Naive thymus-derived CD8-positive, alpha-beta T cell (primary cell): ENCODE data around the gene USP28. TPM values are rescaled to one million over a fixed set of nuclear protein-coding genes. Genes with fewer than 3 reads are reported as not detected.
"Not testable (repeated sequence)": the region's sequence is repeated elsewhere in the genome, so short reads cannot be mapped to it uniquely, and the experiment has no call there.

Source experiments
- ATAC-seq, 2 donors: fragments of 150-1000 bp; cut with Tn5 transposase in 1 of 2; sonication (Bioruptor Pico), chemical (Tn5 transposase) in 1 of 2; 1 replicate in 1 of 2; 2 replicates in 1 of 2; pipeline ENCODE4 v1.10.0; 2021; ENCODE audit warnings: mild to moderate bottlenecking in 2 of 2, moderate library complexity in 2 of 2
- POLR2A ChIA-PET: fragments of 350-600 bp; sonication (Branson Sonifier 250); formaldehyde crosslinking; loops from one replicate; lab custom pipeline; 2021; ENCODE audit warnings: antibody characterized with exemption; lab: Charles Lee
- DNase-seq, 10 donors: peaks; one replicate each; pipeline versions ENCODE4 v3.0.0 to v3.0.0-alpha.2; 2020 to 2022
- H3K27ac Mint-ChIP-seq, 10 donors: one replicate each; pipeline ENCODE4 v1.8.0; 2020 to 2022; ENCODE audit warnings: mild to moderate bottlenecking in 10 of 10, mixed read lengths in 10 of 10, moderate library complexity in 4 of 10, inconsistent platforms in 1 of 10
- H3K27me3 Mint-ChIP-seq, 5 donors: one replicate each; pipeline ENCODE4 v1.8.0; 2021 to 2022; ENCODE audit warnings: mixed read lengths in 5 of 5
- H3K36me3 Mint-ChIP-seq, 3 donors: one replicate each; pipeline ENCODE4 v1.8.0; 2020 to 2022; ENCODE audit warnings: mixed read lengths in 3 of 3, mild to moderate bottlenecking in 2 of 3, inconsistent platforms in 1 of 3
- H3K4me1 Mint-ChIP-seq, 4 donors: one replicate each; pipeline ENCODE4 v1.8.0; 2021 to 2022; ENCODE audit warnings: mixed read lengths in 4 of 4
- H3K4me3 Mint-ChIP-seq, 10 donors: one replicate each; pipeline ENCODE4 v1.8.0; 2020 to 2022; ENCODE audit warnings: mild to moderate bottlenecking in 10 of 10, mixed read lengths in 10 of 10, moderate library complexity in 6 of 10, inconsistent platforms in 1 of 10
- H3K9me3 Mint-ChIP-seq, 9 donors: one replicate each; pipeline ENCODE4 v1.8.0; 2020 to 2022; ENCODE audit warnings: mixed read lengths in 9 of 9, mild to moderate bottlenecking in 3 of 9, inconsistent platforms in 1 of 9, moderate library complexity in 1 of 9
- polyA plus RNA-seq, 3 donors: library from polyadenylated mRNA; unstranded; fragments of 300-500 nt; fragmentation: Illumina TruSeq; gene quantifications; one replicate each; pipeline ENCODE4 v1.2.3, GENCODE V29; 2021
- total RNA-seq, 8 experiments: library from RNA in 2 of 8; stranded (reverse) in 2 of 8; gene quantifications; one replicate each; pipeline ENCODE4 v1.2.3 and lab custom pipeline; 2021 to 2026

USP28 gene
- total and polyA plus RNA-seq, 5 experiments from 2014 or later: 13.7 to 69.1 (median 22.0) TPM

GRCh38 chr11:113896156-113896879 lies 20.9 kb upstream of the USP28 start:
- H3K4me1 Mint-ChIP-seq: peaks cover 0 to 6% (median 3%) of the 10 kb centered on the region in 4 donors
- ATAC-seq (peak; percentile 44 to 62), DNase-seq (peak in 7 of 10 donors; percentile 10 to 48 (median 31))
- peaks cover 0 to 4% (median 0%) of the 10 kb centered on the region in 5 donors for H3K27me3 Mint-ChIP-seq
- POLR2A ChIA-PET: interaction anchor here (0.6 to 2.0 kb wide), 3 partner anchors 34 to 366 kb away, joined by 3 to 7 read pairs (median 3); no protein-coding TSS in a partner anchor
- no peak overlapping the region for H3K4me3 Mint-ChIP-seq
- H3K9me3 Mint-ChIP-seq: no peaks in the 10 kb centered on the region
- H3K27ac Mint-ChIP-seq: peak overlapping the region in 1 of 10 donors; percentile 2
- H3K36me3 Mint-ChIP-seq: no peaks in the 10 kb centered on the region

DNA sequence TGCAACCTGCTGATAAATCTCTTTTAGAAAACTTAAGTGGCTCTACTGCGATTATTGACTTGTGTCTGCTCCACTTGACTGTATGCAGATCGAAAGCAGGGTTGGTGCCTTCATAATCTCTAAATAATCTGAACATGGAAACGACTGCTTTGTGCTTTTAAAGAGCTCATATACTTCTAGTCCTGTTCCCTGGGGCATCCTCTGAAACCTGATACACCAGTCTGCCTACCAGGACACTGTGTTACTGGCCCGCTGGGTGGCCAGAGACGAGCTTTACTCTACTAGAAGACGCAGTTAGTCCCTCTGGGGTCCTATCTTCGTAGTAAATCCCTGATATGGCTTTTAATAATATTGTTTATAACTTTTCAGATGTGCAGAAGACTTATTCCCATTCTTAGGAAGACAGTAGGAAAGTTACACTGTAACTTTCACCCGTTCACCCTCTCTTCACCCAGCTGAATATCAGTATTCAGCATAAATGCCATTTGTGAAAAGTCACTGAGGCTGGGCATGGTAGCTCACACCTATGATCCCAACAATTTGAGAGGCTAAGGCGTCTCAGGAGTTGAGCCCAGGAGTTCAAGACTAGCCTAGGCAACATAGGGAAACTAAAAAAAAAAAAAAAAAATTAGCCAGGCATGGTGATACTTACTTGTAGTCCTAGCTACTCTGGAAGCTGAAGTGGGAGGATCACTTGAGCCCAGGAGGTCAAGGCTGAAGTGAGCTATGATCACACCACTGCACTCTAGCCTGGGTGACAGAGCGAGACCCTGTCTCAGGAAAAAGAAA lies 20.2 kb upstream of the USP28 start:
- H3K36me3 Mint-ChIP-seq: no peaks in the 10 kb centered on the region
- H3K4me3 Mint-ChIP-seq: no peak overlapping the region
- no peaks in the 10 kb centered on the region for H3K9me3 Mint-ChIP-seq
- ATAC-seq (no peak), DNase-seq (no peak)
- POLR2A ChIA-PET: interaction anchor here (0.6 to 2.0 kb wide), 2 partner anchors 34 to 365 kb away, joined by 3 to 7 read pairs; no protein-coding TSS in a partner anchor
- H3K27ac Mint-ChIP-seq: no peak overlapping the region
- peaks cover 0 to 2% (median 0%) of the 10 kb centered on the region in 5 donors for H3K27me3 Mint-ChIP-seq
- H3K4me1 Mint-ChIP-seq: peaks cover 0 to 6% (median 3%) of the 10 kb centered on the region in 4 donors

- Mint-ChIP-seq H3K4me3 (no peak overlapping the region), H3K9me3 (no peaks in the 10 kb centered on the region), H3K36me3 (no peaks in the 10 kb centered on the region), H3K27me3 (peaks cover 0 to 2% (median 0%) of the 10 kb centered on the region in 5 donors), H3K27ac (peak overlapping the region in 1 of 10 donors; percentile 69), H3K4me1 (peaks cover 0 to 6% (median 3%) of the 10 kb centered on the region in 4 donors)
- POLR2A ChIA-PET: no interaction called here
- DNase-seq: no peak
- ATAC-seq: no peak
Measured at GRCh38 chr11:113894421-113894996, 19.1 kb upstream of the USP28 start.

DNA sequence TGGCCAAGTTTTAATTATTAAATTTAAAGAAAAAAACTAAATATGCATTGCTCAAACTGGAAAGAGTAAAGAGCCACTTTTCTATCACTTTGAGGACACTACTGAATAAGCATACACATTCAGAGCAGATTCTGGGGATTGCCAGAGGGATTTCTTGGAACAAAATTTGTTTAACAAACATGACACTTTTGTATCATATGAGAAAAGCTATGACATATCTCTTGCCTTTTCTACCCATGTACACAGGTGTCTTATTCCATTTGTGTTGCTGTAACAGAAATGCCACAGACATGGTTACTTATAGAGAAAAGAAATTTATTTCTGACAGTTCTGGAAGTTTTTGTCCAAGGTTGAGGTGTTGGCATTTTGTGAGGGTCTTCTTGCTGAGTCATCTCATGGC lies 13.5 kb upstream of the USP28 start:
- POLR2A ChIA-PET: interaction anchor here (0.7 kb wide), 2 partner anchors 304 to 548 kb away, joined by 4 to 5 read pairs; no protein-coding TSS in a partner anchor
- H3K9me3 Mint-ChIP-seq: no peaks in the 10 kb centered on the region
- H3K36me3 Mint-ChIP-seq: no peaks in the 10 kb centered on the region
- ATAC-seq (no peak), DNase-seq (no peak)
- H3K27ac Mint-ChIP-seq: no peak overlapping the region
- H3K4me1 Mint-ChIP-seq: no peaks in the 10 kb centered on the region
- no peaks in the 10 kb centered on the region for H3K27me3 Mint-ChIP-seq
- no peak overlapping the region for H3K4me3 Mint-ChIP-seq

DNA sequence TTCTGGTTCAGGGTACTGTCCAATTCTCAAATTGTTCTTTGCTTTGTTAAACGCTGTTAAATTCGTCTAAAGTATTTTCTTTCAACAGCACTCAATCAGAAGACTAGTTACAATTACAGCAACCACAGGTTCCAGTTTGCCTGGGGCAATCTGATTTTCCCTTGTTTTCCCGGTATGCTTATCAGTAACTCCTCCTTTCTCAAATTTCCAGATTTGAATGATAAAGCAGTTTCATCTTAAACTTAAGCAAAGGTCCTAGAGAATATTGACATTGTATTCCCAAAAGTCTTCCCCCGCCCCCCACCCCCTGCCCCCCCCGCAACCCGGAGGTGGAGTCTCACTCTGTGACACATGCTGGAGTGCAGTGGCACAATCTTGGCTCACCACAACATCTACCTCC lies 10.5 kb upstream of the USP28 start:
- POLR2A ChIA-PET: interaction anchor here (1.3 kb wide), 1 partner anchor 10 kb away, joined by 3 read pairs; the partner anchor contains the start of gene USP28
- Mint-ChIP-seq H3K27me3 (no peaks in the 10 kb centered on the region), H3K27ac (no peak overlapping the region), H3K9me3 (no peaks in the 10 kb centered on the region), H3K4me3 (no peak overlapping the region), H3K4me1 (no peaks in the 10 kb centered on the region), H3K36me3 (no peaks in the 10 kb centered on the region)
- ATAC-seq (no peak), DNase-seq (no peak)

GRCh38 chr11:113884361-113884836 lies 9.0 kb upstream of the USP28 start:
- POLR2A ChIA-PET: no interaction called here
- H3K4me1 Mint-ChIP-seq: no peaks in the 10 kb centered on the region

DNA sequence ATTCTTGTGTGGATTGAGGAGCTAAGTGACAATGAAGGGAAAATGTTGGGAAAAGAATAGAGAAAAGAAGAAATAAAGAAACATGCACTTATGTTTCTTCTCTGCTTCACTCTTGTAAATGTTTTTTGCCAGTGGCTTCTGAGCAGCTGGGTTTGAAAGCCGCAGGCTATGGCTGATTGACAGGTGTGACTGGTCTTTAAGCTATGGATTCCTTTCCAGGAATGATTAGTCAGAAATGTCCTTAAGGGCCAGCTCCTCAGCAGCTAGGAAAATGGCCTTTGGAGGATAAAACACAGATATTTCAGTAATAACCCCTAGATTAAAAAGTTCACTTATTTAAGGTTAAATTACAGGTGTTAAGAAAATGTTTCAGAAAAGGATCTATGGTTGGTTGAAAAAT lies 6.5 kb upstream of the USP28 start:
- ATAC-seq (no peak), DNase-seq (no peak)
- Mint-ChIP-seq H3K27ac (no peak overlapping the region), H3K4me3 (no peak overlapping the region), H3K27me3 (no peaks in the 10 kb centered on the region), H3K9me3 (peaks cover 0 to 3% (median 0%) of the 10 kb centered on the region in 9 donors), H3K36me3 (peaks cover 0 to 4% (median 0%) of the 10 kb centered on the region in 3 donors), H3K4me1 (peaks cover 2 to 9% (median 8%) of the 10 kb centered on the region in 4 donors)
- POLR2A ChIA-PET: no interaction called here

More at GRCh38 chr11:113884361-113884836, 9.0 kb upstream of the USP28 start:
- Mint-ChIP-seq H3K27me3 (no peaks in the 10 kb centered on the region), H3K4me3 (no peak overlapping the region), H3K27ac (no peak overlapping the region), H3K9me3 (peaks cover 0 to 2% (median 0%) of the 10 kb centered on the region in 9 donors), H3K36me3 (peaks cover 0 to 4% (median 0%) of the 10 kb centered on the region in 3 donors)
- ATAC-seq (no peak), DNase-seq (no peak)

- Mint-ChIP-seq H3K4me1 (peaks cover 4 to 18% (median 11%) of the 10 kb centered on the region in 4 donors), H3K27me3 (no peaks in the 10 kb centered on the region), H3K9me3 (peaks cover 0 to 3% (median 0%) of the 10 kb centered on the region in 9 donors), H3K4me3 (no peak overlapping the region), H3K27ac (no peak overlapping the region), H3K36me3 (peaks cover 0 to 4% (median 0%) of the 10 kb centered on the region in 3 donors)
- ATAC-seq (no peak), DNase-seq (no peak)
- POLR2A ChIA-PET: no interaction called here
Measured at GRCh38 chr11:113880971-113881370, 5.6 kb upstream of the USP28 start.

DNA sequence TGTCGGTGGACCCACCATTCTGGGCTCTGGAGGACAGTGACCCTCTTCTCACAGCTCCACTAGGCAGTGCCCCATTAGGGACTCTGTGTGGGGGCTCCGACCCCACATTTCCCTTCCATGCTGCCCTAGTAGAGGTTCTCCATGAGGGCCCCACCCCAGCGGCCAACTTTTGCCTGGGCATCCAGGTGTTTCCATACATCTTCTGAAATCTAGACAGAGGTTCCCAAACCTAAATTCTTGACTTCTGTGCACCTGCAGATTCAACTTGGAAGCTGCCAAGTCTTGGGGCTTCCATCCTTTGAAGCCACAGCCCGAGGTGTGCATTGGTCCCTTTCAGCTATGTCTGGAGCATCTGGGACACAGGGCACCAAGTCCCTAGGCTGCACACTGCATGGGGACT lies 4.1 kb upstream of the USP28 start:
- ATAC-seq, POLR2A ChIA-PET, H3K4me3 Mint-ChIP-seq, DNase-seq, H3K9me3 Mint-ChIP-seq, H3K36me3 Mint-ChIP-seq, H3K27me3 Mint-ChIP-seq: not testable (repeated sequence)
- Mint-ChIP-seq H3K4me1 (peaks cover 8 to 24% (median 16%) of the 10 kb centered on the region in 4 donors), H3K27ac (peak overlapping the region in 1 of 10 donors; percentile 26)

DNA sequence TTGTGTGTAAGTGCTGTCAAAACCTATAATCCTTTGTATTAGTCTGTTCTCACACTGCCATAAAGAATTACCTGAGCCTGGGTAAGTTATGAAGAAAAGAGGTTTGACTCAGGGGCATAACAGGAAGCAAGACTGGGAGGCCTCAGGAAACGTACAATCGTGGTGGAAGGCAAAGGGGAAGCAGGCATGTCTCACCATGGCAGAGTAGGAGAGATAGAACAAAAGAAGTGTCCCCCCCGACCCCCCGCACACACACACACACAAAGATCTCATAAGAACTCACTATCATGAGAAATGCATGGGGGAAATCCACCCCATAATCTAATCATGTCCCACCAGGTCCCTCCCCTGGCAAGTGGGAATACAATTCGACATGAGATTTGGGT lies 2.3 kb upstream of the USP28 start:
- peaks cover 0 to 3% (median 0%) of the 10 kb centered on the region in 9 donors for H3K9me3 Mint-ChIP-seq
- ATAC-seq (no peak), DNase-seq (no peak)
- POLR2A ChIA-PET: no interaction called here
- H3K4me3 Mint-ChIP-seq: peak overlapping the region in 1 of 10 donors; percentile 98
- H3K36me3 Mint-ChIP-seq: peaks cover 0 to 4% (median 0%) of the 10 kb centered on the region in 3 donors
- H3K27me3 Mint-ChIP-seq: no peaks in the 10 kb centered on the region
- peak overlapping the region in 9 of 10 donors; percentile 9 to 98 (median 64) for H3K27ac Mint-ChIP-seq
- peaks cover 16 to 41% (median 30%) of the 10 kb centered on the region in 4 donors for H3K4me1 Mint-ChIP-seq

DNA sequence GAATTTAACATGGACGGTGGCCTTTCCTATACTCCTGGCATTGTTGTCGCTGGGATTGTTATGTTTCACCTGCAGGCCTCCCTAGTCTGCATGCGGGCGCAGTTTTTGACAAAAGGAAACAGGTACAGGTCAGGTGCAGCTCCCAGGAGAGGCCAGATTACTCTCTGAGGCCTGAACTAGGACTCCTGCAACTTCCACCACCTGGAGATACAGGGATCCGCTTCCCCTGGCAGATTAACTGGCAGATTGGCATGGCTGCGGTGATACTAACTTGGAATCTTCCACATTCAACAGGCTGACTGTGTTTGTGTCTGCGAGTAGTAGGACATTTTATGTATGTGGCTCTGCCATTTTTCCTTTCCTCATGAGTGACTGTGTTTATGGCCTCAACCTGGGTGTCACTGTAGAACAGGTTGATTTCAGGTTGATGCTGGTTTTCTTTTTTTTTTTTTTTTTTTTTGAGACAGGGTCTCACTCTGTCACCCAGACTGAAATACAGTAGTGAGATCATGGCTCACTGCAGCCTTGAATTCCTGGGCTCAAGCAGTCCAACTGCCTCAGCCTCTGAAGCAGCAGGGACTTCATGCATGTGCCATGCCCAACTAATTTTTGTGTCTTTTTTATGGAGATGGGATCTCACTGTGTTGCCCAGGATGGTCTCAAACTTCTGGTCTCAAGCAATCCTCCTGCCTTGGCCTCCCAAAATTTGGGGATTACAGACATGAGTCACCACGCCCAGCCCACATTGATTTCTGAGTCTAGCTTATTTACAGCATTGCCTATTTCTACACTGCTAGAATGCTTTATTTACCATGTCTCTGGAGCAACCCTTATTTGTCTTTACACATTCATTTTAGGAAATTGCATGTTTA lies 1.7 kb upstream of the USP28 start:
- H3K4me1 Mint-ChIP-seq: peaks cover 16 to 46% (median 36%) of the 10 kb centered on the region in 4 donors
- H3K27me3 Mint-ChIP-seq: no peaks in the 10 kb centered on the region
- POLR2A ChIA-PET: no interaction called here
- H3K27ac Mint-ChIP-seq: peak overlapping the region; percentile 64 to 99 (median 96)
- H3K4me3 Mint-ChIP-seq: peak overlapping the region in 9 of 10 donors; percentile 95 to 100 (median 99)
- no peak for ATAC-seq
- DNase-seq: peak in 1 of 10 donors; percentile 1
- peaks cover 0 to 3% (median 0%) of the 10 kb centered on the region in 9 donors for H3K9me3 Mint-ChIP-seq
- H3K36me3 Mint-ChIP-seq: peaks cover 0 to 4% (median 0%) of the 10 kb centered on the region in 3 donors
